NB4 (cell line): ENCODE data around the gene RANBP3L.

Experiments
- DNase-seq: peaks from one replicate; pipeline ENCODE4 v3.0.0; 2010; ENCODE audit warnings: low read depth
- H3K4me3 ChIP-seq: one replicate; pipeline ENCODE4 v1.5.1; 2011; ENCODE audit warnings: mild to moderate bottlenecking, low read depth, low read length, moderate library complexity
- CTCF ChIP-seq: IDR thresholded peaks from one replicate; pipeline ENCODE4 v1.5.1; 2012; ENCODE audit warnings: low read depth, low read length
- MAX ChIP-seq: IDR thresholded peaks from 2 replicates; pipeline ENCODE4 v1.6.1; 2011; ENCODE audit warnings: low read depth, low read length
- MYC ChIP-seq: IDR thresholded peaks from 2 replicates; pipeline ENCODE4 v1.6.1; 2011; ENCODE audit warnings: low read depth, low read length
- POLR2A ChIP-seq: IDR thresholded peaks from 2 replicates; pipeline ENCODE4 v1.6.1; 2011; ENCODE audit warnings: mild to moderate bottlenecking; ENCODE audit not compliant: insufficient read length; ENCODE audit errors: extremely low read depth

Gene RANBP3L

DNA sequence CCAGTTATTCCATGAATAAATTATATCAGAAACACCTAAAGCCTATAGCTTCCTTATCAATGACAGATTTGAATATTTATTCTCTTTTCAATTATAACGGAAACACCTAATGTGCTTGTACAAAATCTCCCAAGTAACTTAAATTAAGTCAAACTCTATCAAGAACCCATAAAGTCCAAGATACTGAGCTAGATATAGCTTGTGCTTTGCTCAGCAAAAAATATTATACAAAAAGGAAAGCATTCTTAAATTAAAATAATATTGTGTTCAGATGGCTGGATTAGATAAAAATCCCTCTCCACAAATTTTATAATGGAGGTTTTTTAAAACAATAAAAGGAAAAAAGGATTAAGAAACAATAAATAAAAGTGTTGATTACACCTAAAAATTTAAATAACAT, 83.7 kb downstream of the RANBP3L start:
- no peak overlapping the region for H3K4me3 ChIP-seq
- TF ChIP-seq MYC, result no peak
- no peak for TF ChIP-seq CTCF
- TF ChIP-seq POLR2A, result no peak
- TF ChIP-seq MAX, result no peak
- DNase-seq, result no peak

GRCh38 chr5:36217567-36217966, 84.1 kb downstream of the RANBP3L start:
- H3K4me3 ChIP-seq, result no peak overlapping the region
- no peak for DNase-seq
- TF ChIP-seq POLR2A (no peak), MAX (no peak), MYC (no peak), CTCF (no peak)

DNA sequence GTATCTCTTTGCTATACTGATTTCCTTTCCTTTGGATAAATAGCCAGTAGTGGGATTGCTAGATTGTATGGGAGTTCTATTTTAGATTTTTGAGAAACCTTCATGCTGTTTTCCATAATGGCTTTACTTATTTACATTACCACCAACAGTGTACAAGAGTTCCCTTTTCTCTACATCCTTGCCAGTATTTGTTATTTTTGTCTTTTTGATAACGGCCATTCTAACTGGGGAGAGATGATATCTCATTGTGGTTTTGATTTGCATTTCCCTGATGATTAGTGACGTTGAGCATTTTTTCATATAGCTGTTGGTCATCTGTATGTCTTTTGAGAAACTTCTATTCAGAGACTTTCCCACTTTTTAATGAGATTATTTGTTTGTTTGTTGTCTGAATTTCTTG, 85.8 kb downstream of the RANBP3L start:
- no peak for TF ChIP-seq MAX
- TF ChIP-seq MYC, result no peak
- TF ChIP-seq CTCF, result no peak
- TF ChIP-seq POLR2A, result no peak
- H3K4me3 ChIP-seq, result no peak overlapping the region
- no peak for DNase-seq

- DNase-seq, result no peak
- TF ChIP-seq MYC, result no peak
- TF ChIP-seq CTCF, result no peak
- TF ChIP-seq MAX, result no peak
These were observed 87.3 kb downstream of the RANBP3L start for GRCh38 chr5:36214436-36214835.

GRCh38 chr5:36209664-36210063, 92.0 kb downstream of the RANBP3L start:
- TF ChIP-seq POLR2A, result no peak
- no peak for TF ChIP-seq MYC
- no peak for TF ChIP-seq MAX
- no peak for TF ChIP-seq CTCF
- H3K4me3 ChIP-seq, result no peak overlapping the region
- no peak for DNase-seq

More at GRCh38 chr5:36214436-36214835, 87.3 kb downstream of the RANBP3L start:
- H3K4me3 ChIP-seq, result no peak overlapping the region

GRCh38 chr5:36208786-36209185, 92.9 kb downstream of the RANBP3L start:
- DNase-seq, result no peak
- H3K4me3 ChIP-seq, result no peak overlapping the region
- no peak for TF ChIP-seq MAX
- TF ChIP-seq CTCF, result no peak
- TF ChIP-seq POLR2A, result no peak
- TF ChIP-seq MYC, result no peak
